ENCODE results near the gene MGMT.

MGMT gene

DNA sequence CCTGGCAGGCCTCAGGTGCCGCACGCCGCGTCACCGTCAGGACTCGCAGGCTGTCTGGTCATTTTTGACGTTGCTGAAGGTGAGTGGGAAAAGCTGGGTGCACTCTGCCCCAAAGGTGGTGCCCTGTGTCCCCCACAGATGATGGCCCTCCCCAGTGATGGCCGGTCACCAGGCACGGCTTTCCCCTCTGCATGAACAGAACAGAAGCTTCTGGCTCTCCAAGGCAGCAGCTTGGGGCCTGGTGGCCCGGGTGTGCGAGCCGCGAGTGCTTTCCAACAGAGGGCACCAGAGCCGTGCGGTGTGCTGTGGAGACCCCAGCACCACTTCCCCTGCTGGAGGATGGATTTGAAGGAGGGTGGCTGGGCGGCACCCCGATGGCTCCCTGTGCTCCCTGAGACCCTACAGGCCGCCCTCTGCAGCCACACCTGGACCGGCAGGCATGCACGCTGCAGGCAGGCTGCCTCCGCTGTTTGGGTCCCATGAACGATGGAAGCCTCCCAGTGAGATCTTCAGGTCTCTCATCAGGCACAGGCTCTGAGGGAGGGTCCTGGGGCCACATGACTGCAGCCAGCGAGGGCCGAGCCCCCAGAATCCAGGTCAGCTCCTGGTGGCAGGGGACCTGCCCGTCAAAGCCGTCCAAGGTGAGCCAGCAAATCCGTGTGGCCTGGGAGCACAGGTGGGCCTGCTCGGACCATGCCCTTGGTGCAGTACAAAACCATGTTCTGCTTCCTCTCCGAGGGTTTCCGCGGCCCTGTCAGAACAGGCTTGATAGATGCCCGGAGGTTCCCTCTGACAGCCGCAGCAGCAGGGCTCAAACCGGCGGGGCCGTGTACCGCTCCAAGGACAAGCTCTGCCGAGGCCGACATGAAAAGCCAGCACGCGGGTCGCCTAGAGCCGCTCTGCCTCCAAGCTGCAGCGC lies 301.7 kb downstream of the MGMT start:
- in situ Hi-C loops (cut with MboI; ENCODE audit: low sequenced_read_pairs): no loop called here

DNA sequence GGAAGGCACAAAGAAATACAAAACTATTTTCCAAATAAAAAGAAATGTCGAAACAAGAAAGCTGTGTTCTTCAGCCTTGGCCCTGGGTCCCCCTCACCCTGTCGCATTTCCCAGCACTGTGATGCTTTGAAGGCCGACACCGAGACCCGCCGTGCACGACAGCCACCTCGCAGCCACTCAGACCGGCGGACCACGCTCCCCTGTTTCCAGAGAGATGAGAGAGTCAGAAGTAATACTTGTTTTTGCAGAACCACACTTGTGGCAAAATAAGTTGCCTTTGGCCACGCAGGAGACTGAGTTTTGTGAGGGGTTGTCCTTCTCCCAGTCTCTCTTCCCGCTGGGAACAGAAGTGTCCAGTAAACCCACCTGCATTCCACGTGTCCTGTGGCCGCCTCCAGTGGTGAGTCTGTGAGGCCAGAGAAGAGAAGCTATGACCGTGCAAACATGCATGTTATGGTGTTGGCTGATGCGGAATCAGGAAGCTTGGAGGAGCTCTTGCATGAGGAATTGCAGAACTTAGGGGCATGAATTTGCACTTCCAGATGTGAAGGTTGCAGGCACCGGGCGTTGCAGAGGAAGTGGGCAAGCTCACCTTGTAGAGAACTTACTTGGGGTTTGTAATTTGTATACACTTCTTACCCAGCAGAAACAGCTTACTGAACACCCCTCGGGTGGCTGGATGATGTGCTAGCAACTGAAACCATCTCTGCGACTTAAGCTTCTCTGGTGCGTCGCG lies 302.5 kb downstream of the MGMT start:
- in situ Hi-C loops (cut with MboI; ENCODE audit: low sequenced_read_pairs): no loop called here

DNA sequence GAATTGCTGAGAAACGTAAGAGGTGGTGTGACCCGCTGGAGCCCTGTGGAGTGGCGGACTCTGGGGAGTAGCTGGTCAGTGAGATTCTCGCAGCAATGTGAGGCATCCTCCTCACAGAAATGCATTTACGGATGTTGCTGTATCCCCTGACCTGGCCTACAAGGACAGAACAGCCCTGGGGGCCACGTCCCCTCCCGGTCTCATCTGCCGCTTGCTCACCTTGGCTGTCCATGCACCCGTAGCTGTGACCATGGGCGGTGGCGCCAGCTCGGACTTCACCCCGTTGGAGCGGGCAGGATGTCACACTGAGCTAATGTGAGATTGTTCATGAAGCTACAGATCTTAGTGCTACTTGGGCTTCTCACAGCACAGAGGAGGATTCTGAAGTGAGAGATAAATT lies 303.2 kb downstream of the MGMT start:
- in situ Hi-C loops (cut with MboI; ENCODE audit: low sequenced_read_pairs): no loop called here

DNA sequence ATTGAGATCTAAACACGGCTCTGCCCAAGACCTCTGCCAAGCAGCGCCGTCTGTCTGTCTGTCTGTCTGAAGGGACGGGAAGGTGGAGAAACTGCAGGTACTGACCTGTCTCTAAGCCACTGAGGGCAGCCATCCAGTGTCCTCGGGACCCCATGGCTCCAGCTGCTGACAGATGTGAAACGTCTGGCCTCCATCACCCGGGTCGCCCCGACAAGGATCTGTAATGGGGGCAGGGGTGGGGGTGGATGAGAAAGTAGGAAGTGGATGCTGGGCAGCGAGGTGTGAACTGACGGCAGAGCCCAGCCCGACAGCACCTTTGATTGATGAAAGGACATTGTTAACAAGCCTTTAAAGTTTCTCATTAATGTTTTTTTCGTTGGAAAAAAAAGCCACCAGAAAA lies 304.0 kb downstream of the MGMT start:
- in situ Hi-C loops (cut with MboI; ENCODE audit: low sequenced_read_pairs): no loop called here

DNA sequence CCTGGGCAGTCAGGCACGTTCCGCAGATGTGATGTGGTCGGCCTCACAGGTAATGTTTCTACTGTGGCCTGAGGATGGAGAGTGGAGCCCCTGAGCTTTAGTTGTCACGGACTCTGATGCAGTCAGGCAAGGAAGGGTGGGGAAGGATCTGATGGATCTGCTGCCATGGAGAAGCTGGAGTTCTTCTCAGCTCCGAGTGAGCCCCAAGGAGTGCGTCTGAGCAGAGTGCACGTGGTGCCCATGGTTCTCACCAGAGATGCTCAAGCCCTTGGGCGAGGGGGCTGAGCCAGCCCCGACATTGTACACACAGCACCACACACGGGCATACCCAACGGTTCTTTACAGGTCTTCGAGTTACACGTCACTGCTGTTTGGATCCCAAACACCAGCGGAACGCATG lies 304.5 kb downstream of the MGMT start:
- in situ Hi-C loops (cut with MboI; ENCODE audit: low sequenced_read_pairs): no loop called here

DNA sequence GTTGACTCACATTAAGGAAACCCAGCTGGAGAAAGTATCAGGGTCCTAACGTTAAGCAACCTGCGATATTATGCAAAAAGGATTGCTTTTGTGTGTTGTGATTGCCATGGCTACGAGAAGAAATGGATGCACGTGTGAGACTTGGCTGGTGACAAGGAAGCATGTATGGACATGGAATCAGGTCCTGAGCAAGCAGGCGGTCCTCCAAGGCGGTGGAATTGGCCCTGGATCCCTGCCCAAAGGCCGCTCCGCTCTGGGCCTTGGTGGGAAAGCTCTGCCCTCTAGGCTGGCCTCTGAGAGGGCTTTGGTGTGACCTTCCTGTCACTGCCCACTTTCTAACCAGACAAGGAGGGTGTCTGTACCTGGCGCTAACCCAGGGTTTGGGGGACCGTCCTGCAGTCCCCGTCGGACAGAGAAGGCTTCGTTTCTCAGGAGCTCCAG lies 305.0 kb downstream of the MGMT start:
- in situ Hi-C loops (cut with MboI; ENCODE audit: low sequenced_read_pairs): no loop called here

DNA sequence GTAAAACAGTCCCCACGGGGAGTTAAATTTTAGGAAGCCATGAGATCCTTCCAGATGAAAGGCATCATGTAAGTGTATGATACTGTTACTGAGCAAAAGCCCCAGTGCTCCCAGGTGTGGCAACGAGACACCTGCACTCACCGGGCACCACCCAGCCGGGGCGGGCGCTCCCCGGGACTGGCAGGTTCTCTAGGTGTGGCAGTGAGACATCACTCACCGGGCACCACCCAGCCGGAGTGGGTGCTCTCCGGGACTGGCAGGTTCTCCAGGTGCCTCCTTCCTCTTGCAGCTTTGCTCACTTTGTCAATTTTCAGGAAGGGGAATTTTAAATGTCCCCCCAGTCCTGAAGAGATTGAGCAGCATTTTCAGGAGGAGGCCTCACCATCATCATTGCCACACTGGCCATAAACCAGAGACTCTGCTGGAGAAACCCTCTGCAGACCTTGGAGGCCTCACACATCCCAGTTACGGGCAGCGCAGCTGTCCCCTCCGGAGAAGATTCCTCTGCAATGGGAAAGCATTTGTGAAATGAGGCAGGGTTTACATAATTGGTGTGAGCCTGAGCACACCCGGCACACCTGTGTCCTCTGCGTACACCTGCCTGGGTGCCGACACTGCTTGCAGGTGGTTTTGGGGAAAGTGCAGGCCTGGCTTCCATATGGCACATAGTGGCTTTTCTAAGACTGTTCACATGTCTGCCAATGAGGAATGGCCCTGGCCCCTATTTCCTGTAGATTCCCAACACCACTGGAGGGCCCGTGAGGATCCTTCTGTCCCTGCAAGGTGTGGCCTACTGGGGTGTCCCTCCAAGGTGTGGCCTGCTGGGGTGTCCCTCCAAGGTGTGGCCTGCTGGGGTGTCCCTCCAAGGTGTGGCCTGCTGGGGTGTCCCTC lies 305.7 kb downstream of the MGMT start:
- in situ Hi-C loops (cut with MboI; ENCODE audit: low sequenced_read_pairs): no loop called here

DNA sequence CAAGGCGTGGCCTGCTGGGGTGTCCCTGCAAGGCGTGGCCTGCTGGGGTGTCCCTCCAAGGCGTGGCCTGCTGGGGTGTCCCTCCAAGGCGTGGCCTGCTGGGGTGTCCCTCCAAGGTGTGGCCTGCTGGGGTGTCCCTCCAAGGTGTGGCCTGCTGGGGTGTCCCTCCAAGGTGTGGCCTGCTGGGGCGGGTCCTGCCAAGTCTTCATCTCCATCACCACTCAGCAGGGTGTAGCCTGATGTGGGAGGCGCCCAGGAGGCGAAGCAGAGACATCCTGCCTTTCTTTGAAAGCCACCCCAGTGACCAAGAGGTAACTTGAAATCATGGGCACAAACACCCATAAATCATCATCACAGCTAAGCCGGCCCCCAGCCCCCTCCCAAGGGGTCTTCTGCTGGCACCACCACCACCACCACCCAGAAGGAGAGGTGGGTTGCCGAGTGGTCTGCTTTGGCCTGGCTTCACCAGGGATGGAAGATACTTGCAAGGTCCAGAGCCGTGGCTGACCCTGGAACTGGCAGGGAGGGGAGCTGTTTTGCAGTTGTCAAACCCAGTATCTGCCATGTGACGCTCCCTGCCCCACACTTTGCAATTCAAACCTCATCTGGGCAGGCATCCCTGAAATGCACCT lies 306.4 kb downstream of the MGMT start:
- in situ Hi-C loops (cut with MboI; ENCODE audit: low sequenced_read_pairs): no loop called here

DNA sequence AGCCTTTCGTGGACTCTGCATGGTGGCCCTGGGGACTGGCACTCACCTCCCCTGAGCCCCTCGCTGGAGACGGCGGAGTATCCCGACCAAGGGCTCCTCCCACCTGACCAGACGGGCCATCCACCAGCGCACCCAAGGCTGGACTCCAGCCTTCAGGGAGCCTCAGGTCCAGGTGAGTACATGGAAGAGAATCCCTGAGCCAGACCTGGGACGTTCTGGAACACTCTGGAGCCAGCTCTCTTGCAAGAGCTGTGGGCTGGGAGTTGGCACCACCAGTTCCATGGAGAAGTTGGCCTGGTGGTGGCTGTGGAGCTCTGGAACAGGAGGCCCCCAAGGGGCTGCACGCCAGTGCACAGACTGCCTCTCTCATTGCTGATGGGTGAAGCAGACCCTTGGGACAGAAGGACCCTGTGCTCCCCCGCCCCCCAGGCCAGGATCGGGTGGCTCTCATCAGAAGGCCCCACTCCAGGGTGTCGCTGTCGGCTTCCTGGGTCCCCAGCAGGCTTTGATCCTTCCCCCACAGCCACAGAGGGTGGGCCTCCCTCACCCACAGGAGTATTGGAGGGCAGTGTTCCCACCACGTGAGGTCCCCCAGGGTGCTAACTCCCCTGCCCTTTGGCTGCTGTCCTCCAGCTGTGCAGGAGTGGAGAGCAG lies 307.2 kb downstream of the MGMT start:
- in situ Hi-C loops (cut with MboI; ENCODE audit: low sequenced_read_pairs): no loop called here

DNA sequence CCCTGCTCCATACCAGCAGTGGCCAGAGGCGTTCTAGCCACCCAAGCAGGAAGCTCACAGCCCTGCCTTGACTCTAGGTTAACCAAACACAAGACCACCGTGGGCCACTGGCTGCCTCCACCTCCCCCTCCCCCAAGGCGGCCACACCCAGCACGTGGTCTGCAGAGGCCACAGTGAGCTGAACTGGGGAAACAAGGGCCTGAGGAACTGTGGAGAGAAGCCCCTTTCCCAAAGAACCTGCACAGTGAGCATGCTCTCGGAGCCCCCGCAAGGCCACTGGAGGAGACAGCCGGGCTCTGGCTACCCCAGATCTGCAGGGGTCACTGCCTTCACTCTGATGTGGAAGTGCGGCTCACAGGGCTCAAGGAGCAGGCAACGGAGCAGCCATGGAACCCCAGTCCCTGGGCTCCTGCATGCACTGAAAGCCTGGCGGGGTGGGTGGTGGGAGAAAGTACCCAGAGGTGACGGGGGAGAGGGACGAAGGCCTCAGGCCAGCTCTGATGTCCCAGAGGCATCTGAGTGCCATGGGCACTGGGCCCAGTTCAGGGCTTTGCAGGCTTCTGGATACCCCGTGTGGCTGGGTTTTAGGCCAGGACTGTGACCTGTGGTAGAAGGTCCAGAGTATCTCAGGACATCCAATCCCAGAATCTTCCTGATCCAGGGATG lies 307.8 kb downstream of the MGMT start:
- in situ Hi-C loops (cut with MboI; ENCODE audit: low sequenced_read_pairs): no loop called here

DNA sequence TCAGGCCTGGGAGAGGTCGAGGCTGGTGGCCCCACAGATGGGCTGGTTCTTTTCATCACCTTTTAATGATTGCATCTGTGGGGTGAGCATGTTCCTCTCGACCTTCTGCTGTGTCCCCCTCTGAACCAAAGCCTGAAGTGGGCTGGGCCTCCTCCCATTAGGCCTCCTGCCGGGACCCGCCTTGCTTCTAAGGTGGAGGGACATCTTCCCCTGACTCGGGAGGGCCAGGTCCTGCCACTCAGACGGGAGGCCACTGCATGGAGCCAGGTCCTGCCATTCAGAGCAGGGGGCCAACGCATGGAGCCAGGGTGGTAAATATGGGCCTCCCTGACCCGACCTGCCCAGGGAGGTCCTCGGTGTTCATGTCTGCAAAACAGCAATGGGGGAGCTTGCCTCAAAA lies 308.6 kb downstream of the MGMT start:
- in situ Hi-C loops (cut with MboI; ENCODE audit: low sequenced_read_pairs): no loop called here

DNA sequence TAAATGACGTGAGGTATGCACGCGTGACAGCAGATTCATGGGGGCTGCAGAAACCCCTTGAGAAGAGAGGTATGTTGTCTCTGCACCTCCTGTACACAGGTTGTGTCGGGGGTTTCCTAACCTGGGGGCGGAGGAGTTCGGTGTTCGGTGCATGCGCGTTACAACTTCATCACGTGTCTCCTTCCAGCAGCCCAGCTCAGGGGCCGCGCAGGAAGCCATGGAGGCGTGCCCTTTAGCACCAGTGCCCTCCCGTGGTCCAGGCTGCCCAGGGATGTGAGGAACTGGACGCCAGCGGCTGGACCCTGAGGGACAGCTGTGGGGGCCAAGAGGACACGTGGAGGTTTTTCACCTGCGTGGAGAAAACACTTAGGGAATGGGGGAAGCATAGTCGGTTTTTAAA lies 310.6 kb downstream of the MGMT start:
- in situ Hi-C loops (cut with MboI; ENCODE audit: low sequenced_read_pairs): no loop called here

DNA sequence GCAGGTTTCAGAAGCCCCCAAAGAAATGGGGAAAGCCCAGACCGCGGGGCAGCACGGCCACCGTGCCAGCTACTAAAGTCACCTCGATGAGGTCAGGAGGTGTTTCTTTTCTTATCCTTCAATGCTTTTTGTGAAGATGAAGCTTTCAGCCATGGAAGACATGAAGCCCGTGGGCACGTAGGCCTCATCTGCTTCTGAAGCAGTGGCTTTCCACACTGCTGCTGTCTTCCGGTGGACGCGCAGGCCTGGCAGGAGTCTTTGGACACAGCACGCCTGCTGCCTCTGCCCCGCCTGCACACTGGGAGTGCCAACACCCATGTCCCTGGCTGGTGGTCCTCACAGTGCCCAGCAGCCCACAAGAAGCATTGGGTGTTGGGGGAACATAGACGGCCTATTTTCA lies 311.5 kb downstream of the MGMT start:
- in situ Hi-C loops (cut with MboI; ENCODE audit: low sequenced_read_pairs): no loop called here

DNA sequence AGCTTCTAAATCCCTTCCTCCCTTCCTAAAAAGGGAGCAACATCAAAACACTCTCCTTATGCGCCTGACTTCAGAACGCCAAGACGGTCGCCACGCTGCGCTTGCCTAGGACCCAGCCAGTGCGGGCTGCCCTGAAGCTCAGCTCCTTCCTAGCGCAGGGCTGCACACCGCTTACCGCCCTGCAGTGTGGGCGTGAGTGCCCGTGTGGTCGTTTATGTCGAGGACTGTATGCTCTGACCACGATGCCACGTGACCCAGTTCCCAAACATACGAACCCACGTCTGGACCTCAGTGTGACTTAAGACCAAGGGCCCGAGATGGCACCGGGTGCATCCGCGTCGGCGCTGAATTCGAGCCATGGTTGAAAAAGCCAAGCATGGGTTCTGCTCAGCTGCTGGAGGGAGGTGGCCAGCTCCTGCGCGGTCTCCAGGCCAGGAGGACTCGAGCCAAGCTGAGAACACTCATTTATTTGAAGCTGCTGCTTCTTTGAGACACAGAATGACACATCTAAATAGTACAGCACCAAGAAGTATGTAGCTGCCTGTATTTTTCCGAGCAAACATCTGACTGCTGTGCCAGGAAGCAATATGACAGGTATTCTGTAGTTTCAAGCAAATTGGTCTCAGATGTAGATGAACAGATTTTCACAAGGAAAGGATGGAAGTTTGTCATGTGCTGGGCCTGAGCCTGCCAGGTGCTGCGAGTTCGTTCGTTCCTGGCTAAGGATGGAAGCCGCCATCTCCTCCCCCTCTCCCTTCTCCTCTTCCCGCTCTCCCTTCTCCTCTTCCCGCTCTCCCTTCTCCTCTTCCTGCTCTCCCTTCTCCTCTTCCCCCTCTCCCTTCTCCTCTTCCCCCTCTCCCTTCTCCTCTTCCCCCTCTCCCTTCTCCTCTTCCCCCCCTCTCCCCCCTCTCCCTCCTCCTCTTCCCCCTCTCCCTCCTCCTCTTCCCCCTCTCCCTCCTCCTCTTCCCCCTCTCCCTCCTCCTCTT lies 312.4 kb downstream of the MGMT start:
- in situ Hi-C loops (cut with MboI; ENCODE audit: low sequenced_read_pairs): no loop called here

DNA sequence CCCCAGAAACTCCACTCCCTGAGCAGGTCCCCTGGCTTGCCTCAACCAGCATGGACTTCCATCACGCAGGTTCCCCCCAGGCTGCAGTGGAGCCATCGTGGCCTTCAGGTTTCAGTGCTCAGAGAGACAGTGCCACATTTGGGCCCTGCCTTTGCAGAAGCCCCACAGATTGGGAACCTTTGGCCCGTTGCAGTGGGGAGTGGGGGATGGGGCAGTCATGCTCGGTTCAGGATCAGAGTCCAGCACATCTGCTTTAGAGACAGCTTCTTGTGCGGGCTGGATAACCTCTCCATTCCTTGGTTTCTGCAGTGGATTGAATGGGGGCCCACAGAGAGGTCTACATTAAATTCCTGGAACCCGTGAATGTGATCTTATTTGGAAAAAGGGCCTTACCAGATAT lies 313.2 kb downstream of the MGMT start:
- in situ Hi-C loops (cut with MboI; ENCODE audit: low sequenced_read_pairs): no loop called here

DNA sequence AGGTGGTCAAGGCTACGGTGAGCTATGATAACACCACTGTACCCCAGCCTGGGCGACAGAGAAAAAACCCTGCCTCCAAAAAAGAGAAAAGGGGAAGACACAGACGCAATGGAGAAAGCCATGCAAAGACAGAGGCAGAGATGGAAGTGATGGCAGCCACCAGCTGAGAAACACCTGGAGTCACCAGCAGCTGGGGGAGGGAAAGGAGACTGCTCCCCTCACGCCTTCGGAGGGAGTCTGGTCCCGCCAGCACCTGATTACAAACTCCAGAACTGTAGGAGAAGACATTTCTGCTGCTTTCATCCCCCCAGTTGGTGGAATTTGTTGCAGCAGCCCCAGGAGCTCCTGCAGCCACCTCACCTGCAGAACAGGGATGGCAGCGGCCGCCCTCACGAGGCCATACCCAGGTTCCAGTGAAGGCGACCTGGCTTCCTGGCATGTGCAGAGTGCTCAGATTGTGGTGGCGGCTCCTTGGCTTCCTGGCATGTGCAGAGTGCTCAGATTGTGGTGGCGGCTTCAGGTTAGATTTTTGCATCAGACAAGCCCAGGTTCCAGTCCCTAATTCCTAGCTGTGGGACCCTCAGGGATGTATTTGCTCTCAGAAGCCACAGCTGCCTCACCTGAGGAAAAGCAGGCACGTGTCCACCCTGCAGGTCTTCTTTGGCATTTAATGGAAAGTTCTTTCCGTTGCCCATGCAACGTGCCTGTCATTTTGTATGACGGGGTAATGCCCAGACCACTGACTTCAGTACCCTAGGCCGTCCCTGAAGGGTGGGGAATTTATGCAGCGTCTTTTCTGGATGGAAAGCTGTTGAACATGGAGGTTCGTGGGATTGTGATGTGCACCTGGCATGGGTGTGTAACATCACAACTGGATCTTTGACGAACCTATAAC lies 314.1 kb downstream of the MGMT start:
- in situ Hi-C loops (cut with MboI; ENCODE audit: low sequenced_read_pairs): no loop called here

DNA sequence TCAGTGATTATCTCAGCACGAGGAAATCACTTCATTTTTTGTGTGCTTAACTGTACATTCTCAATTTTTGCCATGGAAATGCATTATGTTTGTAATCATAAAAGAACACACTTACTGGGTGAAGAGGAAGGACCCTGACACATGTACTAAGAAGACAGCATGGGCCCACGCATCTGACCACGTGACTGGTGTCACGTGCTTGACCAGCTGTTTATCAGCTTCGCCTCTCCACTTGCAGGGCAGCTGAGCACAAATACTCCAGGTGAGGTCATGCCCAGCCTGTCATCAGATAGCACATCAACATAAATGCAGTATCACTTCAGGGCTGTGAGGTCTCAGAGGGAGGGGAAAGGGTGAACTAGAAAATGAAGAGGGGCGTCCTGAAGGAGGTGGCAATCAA lies 317.2 kb downstream of the MGMT start:
- in situ Hi-C loops (cut with MboI; ENCODE audit: low sequenced_read_pairs): no loop called here

DNA sequence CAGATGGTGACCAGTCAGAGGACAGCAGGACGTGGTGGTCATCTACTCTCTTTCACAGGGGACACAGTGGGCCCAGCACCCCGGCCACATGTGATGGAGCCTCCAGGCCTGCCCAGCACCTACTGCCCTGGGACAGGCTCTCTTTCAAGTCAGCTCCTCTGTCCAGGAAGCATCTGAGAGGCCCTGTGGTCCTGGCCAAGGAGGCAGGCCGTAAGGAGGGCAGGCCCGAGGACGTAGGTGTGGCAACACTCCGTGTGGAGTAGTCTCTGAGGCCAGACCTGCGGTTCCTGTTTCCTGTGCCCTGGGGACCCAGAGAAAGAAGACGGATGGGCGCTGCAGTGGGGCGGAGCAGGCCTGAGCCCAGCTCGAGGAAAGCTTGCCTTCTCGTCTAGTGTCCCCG lies 317.9 kb downstream of the MGMT start:
- in situ Hi-C loops (cut with MboI; ENCODE audit: low sequenced_read_pairs): no loop called here
